VCaP (cell line): ENCODE measurements around the gene ITGAE.

Source experiments
- H3K27ac ChIP-seq: fragments of 450-650 bp; 2 replicates; pipeline ENCODE4 v1.5.1; 2017
- CTCF ChIP-seq: fragments of 450-650 bp; conservative IDR thresholded peaks from 2 replicates; pipeline ENCODE4 v1.5.1; 2017; ENCODE audit warnings: mild to moderate bottlenecking, moderate library complexity

Gene ITGAE

DNA sequence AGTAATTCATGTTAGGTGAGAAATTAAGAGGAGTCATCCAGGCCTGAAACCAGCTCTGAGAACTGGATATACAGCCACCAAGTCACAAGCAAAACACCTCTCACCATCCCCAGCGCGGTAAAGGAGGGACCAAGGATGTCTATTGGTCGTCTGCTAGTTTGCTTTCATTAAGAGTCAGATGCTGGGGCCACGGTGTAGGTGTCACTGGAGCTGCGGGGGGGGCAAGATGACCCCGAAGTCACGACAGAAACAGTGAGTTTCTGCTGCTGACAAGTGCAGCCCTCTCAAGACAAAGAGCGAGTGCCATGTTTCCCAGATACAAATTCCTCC is 44.3 kb upstream of the ITGAE start:
- TF ChIP-seq CTCF, result no peak
- peak overlapping the region; percentile 89 for H3K27ac ChIP-seq

- H3K27ac ChIP-seq, result peak overlapping the region; percentile 89
These were observed 43.6 kb upstream of the ITGAE start for GRCh38 chr17:3844556-3844955.

DNA sequence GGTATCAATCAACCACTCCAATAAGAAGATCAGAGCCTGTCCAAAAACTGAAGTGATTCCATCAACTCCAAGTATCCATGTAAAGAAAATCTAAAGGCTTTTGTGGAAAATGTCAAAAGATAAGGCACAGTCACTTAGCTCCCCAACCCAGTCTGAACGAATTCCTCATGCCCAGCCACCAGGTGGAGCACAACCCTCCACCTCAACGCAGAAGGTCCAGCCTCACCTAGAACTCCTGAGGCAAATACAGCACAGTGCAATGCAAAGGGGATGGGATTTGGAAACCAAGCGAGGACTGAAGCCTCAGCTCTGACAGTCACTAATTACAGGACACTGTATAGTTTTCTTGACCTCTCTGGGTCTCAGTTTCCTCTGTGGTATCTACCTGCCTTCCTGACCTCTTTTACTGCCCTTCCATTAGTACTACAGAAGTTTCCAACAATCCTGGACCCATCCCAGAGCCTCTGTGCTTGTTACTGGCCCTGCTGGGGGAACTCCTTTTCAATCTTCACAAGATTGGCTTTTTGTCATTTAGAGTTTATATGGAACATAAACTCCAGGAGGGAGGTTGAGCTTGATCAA is 43.0 kb upstream of the ITGAE start:
- peak; percentile 92 for TF ChIP-seq CTCF
- H3K27ac ChIP-seq, result peak overlapping the region; percentile 0; the same call in 1 of the 2 replicates

DNA sequence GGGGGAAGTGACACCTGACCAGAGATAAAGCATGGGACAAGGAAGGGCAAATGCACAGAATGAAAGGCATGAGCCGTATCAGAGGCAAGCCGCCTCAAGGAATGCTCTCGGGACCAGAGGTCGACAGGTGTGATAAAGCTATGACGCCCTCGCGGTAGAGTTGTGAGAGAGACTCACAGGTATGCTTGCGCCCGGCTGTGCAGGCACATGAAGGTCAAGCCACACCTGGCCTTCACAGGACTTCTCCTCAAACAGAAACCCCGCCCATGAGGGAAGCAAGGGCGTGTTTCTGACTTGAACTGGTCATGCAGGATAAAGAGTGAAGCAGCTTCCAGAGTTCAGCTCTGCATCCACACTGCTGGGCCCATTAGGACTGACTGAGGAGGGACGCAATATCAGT is 37.2 kb upstream of the ITGAE start:
- TF ChIP-seq CTCF, result no peak
- H3K27ac ChIP-seq, result 0 out of 2 replicates have a peak overlapping the region, but pooled peaks have one; percentile 1

GRCh38 chr17:3836551-3836950 is 35.6 kb upstream of the ITGAE start:
- no peak overlapping the region for H3K27ac ChIP-seq
- no peak for TF ChIP-seq CTCF

DNA sequence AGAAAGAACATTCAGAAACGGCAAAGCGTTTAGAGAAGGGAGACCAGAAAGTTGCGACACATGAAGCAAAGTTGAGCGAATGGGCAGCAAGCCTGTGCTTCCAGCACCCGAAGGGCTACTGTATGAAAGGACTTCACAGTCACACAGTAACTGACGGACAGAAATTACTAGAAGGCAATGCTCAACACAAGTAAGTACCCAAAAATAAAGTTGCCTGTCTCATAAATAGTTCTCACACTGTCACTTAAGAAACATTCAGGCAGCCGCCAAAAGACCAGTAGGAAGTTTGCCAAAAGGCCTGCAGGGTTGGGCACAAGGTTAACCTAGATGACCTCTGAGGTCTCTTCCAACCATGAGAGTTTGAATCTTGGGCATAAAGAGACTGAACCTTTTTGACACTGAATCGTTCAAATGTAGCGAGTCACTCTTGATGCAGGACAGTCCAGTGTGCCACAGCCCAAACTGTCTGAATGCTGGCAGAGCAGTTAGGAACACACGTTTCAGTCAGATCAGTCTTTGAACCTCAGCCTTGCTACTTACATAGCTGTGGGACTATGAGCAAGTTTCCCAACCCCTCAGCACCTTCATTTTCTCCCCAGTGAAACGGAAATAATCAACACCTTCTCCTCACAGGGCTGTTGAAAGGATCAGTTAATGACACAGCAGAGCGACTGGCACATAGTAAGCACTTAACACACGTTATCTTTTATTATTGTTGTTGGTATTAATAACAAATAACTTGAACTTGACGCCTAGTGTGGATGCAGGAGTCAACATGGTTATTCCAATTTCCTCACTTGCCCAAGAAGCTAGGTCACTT is 34.6 kb upstream of the ITGAE start:
- H3K27ac ChIP-seq, result no peak overlapping the region

DNA sequence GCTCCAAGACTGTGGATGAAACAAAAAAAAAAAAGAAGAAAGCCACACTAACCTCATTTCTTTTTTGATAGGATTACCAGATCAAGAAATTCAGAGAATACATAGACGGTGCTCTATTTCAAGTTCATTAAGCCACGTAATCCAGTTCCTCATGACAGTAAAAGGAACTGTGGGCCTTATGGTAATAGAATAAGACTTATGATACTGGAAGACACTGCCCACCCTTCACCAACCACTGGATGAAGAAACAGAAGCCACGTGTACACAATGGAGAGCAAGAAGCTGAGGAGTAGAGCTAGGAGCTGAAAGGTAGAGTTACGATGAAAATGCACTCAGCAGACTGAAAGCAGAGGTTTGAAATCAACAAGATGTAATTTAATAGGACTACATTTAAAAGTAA is 33.8 kb upstream of the ITGAE start:
- no peak overlapping the region for H3K27ac ChIP-seq
- TF ChIP-seq CTCF, result no peak

More for the DNA sequence above, 34.6 kb upstream of the ITGAE start:
- TF ChIP-seq CTCF, result no peak

- H3K27ac ChIP-seq, result peak overlapping the region; percentile 39
These were observed 27.9 kb upstream of the ITGAE start for GRCh38 chr17:3828852-3829232.

More at GRCh38 chr17:3828852-3829232, 27.9 kb upstream of the ITGAE start:
- no peak for TF ChIP-seq CTCF
